Measurements from ENCODE around the gene CTPS2.
"Not testable (repeated sequence)": the region's sequence is repeated elsewhere in the genome, so short reads cannot be mapped to it uniquely, and the experiment has no call there.

Gene CTPS2

GRCh38 chrX:16593801-16594200 is 118.7 kb downstream of the CTPS2 start:
- no peak for DNase-seq

DNA sequence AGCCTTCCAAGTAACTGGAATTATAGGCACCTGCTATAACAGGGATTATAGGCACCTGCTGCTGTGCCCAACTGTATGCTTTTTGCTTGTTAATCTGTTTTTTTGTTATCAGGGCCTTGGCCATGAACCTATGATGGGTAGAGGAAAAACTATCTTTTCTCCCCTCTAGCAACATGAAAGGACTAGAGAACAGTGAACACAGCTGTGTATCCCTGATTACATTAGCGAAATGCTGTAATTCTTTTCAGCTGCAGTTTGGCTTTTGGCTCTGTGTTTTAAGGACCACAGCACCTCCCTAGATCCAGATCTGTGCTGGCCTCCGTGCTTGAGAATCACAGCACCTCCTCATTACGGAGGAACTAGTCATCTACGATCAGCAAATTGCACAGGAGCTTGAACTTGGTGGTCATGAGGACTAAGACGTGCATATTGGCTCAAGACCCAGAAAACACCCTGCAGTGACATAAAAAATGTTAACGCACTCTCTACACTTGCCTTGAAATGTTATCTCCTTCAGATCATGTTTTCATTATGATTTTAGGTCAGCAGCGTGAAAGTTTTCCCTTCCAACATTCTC is 120.2 kb downstream of the CTPS2 start:
- DNase-seq: peak; percentile 27

DNA sequence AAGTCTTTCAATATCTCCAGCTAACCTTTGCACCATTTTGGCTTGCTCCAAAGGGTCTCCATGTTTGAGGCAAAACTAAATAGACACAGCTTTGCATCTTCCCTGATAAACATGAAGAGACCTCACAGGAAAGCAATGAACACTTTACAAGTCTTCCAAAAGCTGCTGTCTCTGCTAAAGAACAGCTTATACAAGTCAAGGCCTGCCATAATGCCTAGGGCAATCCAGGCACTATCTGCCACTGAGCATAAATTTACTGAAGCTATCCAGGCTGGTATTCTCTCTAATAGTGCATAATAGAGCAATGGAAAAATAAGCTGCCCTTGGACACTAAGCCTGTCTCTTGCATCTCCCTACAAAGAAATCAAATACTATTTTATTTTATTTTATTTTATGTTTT is 122.6 kb downstream of the CTPS2 start:
- no peak for DNase-seq

DNA sequence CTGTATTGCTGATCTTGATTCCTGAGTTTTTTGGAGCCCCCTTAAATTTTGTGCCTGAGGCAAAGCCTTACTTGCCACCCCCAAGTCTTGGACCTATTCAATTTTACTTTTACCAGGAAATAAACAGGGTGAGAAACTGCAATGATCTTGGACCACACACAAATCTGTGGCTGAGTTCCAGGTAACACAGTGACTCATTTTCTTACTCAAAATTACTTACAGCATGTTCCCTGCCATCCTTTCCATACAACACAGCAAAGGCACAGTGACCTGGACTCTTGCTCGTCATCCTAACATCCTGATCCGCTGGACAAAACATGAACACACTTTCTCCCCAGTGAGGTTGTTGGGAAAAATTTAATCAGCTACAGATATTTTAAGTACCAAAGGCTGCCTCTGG is 123.3 kb downstream of the CTPS2 start:
- DNase-seq: peak; percentile 84

GRCh38 chrX:16588266-16588665 is 124.2 kb downstream of the CTPS2 start:
- DNase-seq: peak; percentile 87

DNA sequence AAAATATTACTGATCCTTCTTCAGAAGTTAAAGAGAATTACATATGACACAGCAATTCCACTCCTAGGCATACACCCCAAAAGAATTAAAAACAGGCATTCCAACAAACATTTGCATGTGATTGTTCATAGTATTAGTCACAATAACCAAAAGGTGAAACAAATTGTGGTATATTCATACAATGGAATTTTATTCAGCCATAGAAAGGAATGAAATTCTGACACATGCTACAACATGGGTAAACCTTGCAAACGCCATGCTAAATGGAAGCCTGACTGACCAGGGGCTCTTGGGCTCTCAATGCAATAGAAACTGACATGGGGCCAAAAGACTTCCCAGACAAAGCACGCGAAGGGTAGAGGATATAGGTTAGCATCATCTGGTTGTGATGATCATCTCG is 124.6 kb downstream of the CTPS2 start:
- peak; percentile 82 for DNase-seq

GRCh38 chrX:16586377-16587112 is 125.9 kb downstream of the CTPS2 start:
- no peak for DNase-seq

- DNase-seq: no peak
Observed at GRCh38 chrX:16585486-16586376, 126.7 kb downstream of the CTPS2 start.

DNA sequence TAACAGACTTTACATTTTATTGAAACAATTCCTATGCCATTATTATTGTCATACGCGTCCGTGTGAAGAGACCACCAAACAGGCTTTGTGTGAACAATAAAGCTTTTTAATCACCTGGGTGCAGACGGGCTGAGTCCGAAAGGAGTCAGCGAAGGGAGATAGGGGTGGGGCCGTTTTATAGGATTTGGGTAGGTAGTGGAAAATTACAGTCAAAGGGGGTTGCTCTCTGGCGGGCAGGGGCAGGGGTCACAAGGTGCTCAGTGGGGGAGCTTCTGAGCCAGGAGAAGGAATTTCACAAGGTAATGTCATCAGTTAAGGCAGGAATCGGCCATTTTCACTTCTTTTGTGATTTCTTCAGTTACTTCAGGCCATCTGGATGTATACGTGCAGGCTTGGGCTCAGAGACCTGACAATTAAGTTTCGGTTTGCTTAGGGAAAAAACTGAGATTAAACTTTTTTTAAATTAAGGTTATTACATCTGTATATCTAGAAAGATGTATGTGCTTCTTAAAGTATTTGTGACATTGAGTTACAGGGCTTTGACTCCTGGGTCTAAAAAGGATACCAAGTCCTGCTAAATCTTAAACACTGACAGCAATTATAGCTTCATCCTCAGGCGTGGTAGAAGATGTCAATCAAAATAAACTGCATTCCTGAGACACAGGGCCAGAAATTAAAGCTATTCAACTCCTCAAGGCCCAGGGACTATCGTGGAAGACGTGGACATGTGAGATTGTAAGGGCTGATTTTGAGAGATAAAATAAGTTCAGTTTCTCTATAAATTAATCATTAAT is 132.3 kb downstream of the CTPS2 start:
- DNase-seq: not testable (repeated sequence)

DNA sequence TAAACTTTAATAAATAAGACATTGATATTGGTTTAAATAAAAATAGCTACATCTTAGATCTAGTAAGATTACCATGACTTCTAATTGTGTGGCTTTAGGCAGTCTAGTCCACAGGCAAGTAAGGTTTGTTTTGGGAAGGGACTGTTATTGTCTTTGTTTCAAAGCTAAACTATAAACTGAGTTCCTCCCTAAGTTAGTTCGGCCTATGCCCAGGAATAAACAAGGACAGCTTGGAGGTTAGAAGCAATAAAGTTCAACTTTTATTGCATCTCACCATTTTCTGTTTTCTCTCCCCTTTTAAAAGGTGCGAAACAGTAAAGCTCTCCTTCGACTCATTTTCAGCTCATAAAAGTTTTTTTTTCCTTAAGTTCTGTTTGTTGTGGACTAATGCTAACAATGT is 133.0 kb downstream of the CTPS2 start:
- no peak for DNase-seq

DNA sequence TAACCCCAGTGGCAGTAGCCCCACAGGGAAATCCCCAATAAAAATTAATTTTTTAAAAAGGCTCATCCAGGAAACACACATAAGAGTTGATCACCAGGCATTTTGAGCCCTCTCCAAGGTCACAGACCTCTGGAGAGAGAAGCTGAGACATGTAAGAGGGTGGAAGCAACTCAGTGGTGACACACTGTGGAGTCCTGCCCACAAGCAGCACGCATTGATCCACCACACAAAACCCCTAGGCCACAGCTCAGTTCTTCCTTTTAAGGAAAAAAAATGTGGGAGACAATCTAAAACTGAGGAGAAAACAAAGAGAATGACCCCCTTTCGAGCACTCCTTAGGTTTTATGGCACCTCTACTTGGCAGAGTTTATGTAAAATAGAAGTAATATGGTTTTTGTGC is 134.3 kb downstream of the CTPS2 start:
- DNase-seq: peak; percentile 79

- no peak for DNase-seq
Observed at GRCh38 chrX:16577483-16578029, 134.9 kb downstream of the CTPS2 start.

DNA sequence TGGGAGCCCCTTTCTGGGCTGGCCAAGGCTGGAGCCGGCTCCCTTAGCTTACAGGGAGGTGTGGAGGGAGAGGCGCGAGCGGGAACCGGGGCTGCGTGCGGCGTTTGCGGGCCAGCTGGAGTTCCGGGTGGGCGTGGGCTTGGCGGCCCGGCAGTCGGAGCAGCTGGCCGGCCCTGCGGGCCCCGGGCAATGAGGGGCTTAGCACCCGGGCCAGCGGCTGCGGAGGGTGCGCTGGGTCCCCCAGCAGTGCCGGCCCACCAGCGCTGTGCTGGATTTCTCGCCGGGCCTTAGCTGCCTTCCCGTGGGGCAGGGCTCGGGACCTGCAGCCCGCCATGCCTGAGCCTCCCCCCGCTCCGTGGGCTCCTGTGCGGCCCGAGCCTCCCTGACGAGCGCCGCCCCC is 137.1 kb downstream of the CTPS2 start:
- not testable (repeated sequence) for DNase-seq

GRCh38 chrX:16573781-16574180 is 138.7 kb downstream of the CTPS2 start:
- DNase-seq: peak; percentile 93

- DNase-seq: no peak
Observed at GRCh38 chrX:16567681-16568080, 144.8 kb downstream of the CTPS2 start.

DNA sequence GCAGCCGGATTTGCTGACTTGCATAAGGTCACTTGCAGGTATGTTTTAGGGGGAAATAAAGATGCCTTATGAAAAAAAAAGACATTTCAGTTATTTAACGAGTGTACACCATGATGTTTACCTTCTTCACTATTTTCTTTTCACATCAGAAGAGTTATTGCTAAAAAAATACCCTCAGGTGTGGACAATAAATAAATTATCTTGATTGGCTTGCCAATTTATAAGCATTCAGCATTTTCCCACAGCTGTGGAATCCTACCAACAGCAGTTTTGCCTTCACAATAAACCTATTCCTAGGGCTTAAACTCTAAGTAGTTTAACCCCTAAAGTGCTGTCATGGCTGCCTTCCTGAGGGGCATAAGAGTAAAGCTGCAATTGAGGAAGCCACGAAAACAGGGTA is 145.9 kb downstream of the CTPS2 start:
- DNase-seq: no peak

DNA sequence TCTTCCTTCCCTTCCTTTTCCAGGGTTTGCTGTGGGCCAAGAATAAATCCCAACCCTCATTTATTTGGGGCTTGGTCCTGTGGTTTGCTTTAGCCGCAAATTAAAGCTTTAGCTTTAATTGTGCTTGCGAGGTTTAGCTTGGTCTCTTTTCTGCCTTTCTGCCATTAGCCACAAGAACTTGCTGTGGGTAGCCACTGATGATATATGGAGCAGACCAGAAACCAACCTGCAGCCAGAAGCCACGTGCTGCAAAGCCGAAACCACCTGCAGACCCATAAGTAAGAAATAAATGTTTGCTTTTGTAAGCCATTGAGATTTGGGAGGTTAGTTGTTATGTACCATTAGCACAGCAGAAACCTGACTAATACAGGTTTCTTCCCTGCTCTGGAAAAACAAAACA is 152.3 kb downstream of the CTPS2 start:
- DNase-seq: no peak

DNA sequence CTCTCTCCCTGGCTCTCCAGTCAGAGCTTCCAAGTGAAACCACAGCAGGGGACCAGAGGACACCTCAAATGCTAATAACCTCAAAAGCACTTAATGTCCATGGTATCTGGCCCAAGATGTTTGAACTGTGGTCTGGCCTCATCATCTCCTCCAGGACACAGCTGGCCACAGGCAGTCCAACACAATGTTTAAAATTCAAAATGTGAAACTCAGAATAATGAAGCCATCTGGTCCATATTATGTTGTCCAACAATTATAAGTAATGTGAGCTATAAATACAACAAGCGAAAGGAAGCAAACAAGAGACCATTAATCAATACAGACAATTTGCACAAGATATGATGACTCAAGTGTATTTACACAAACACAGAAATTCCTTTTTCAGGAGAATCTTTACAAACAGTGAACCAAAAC is 153.3 kb downstream of the CTPS2 start:
- DNase-seq: peak; percentile 28

GRCh38 chrX:16558489-16558888 is 154.0 kb downstream of the CTPS2 start:
- DNase-seq: no peak

DNA sequence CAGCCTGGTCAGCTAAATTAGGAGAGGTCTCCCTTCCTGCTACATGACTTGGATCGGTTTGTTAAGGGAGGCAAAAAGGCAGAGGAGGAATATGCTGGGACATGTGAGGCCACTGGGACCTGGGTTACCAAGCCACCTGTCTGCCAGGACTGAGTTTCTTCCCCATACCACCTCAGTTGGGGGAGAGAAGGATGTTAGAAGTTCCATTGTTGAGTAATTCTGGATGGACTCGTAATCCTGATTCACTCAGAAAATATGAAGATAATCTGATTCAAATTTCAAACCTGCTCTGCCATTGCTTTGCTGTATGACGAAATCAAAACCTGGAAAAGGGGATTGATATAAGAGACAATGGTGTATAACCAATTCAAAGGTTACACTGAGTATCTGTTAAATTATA is 159.9 kb downstream of the CTPS2 start:
- DNase-seq: peak; percentile 39

- DNase-seq: no peak
Observed at GRCh38 chrX:16547644-16548043, 164.8 kb downstream of the CTPS2 start.

DNA sequence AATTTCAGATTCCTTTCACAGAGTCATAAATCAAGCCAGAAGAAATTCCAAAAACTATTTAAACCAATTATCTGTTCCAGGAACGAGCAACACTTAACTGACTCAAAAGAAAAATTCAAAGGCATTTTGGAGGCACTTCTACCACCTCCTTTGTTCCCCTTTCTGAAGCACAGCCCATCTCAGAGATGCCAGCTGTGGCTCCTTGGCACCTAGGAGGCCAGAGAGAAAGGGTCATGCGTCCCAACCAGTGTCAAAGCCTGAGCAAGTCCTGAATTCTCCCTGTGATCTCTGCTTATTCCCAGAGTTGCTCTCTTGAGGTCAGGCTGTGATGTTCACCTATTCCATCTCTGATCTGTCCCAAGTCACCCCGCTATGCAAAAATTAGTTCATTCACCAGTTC is 167.5 kb downstream of the CTPS2 start:
- no peak for DNase-seq
